GM08714 (cell line): ENCODE data around the gene RASGRF2.

Source experiments
- H3K4me3 ChIP-seq: fragments of 200-500 bp; sonication (Bioruptor generic); 2 replicates; pipeline ENCODE4 v1.5.1; 2014; ENCODE audit warnings: mild to moderate bottlenecking, low read length, inconsistent platforms
- ZNF274 ChIP-seq: IDR thresholded peaks from 2 replicates; pipeline ENCODE4 v1.6.1; 2012; ENCODE audit warnings: mild to moderate bottlenecking, low read depth, low read length

The RASGRF2 gene

GRCh38 chr5:80986382-80986781 is 26.2 kb downstream of the RASGRF2 start:
- no peak overlapping the region for H3K4me3 ChIP-seq
- TF ChIP-seq ZNF274 = no peak

DNA sequence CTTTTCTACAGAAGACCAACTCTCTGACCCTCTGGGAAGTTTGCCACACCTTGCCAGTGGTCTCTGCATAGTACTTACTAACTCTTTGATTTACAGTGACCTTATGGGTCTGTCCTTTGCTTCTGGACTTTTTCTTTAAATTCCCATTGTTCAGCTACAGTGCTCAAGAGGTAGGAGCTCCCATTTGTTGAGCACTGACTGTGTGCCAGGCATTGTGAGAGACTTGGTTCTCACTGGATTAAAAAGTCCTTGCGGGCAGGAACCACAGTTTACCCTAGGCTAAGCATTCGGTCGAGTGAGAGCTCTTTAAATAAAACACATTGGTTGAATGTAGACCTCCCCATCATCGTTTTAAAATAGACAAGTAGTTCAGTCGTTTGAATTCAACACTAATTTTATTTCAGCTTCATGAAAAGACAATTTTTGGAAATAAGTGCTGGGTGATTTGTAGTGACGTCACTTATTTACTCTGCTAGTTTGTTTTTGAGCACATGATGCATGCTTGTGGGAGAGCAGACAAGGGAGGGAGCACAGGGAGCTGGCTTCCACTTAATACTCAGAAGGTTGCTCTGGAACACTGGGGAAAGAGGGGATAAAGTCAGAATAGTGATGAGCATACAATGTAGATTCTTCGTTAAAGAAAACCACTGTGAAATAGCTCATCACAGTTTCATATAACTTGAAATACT is 27.1 kb downstream of the RASGRF2 start:
- no peak for TF ChIP-seq ZNF274
- H3K4me3 ChIP-seq = no peak overlapping the region

DNA sequence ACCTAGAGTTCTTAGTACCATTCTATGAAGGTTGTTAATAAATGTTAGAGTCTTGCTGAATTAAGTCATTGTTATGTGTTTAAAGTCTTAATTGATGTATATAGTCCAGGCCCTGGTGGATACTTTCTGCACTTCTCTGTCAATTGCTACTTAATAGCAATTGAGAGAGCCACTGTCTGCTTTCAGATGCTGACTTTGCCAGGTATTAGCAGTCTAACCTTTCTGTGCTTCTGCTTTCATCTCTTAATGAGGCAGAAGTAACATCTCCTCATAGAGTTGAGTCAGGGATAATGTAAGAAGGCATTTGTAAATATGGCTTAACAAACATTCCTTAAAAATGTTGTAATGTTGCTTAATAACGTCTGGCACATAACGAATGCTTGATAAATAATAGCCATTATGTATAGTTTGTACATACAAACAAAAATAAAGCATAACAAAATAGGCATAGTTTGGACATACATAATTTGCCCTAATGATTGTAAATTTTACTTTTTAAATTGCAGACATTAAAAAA is 28.3 kb downstream of the RASGRF2 start:
- TF ChIP-seq ZNF274 = no peak
- H3K4me3 ChIP-seq = no peak overlapping the region

DNA sequence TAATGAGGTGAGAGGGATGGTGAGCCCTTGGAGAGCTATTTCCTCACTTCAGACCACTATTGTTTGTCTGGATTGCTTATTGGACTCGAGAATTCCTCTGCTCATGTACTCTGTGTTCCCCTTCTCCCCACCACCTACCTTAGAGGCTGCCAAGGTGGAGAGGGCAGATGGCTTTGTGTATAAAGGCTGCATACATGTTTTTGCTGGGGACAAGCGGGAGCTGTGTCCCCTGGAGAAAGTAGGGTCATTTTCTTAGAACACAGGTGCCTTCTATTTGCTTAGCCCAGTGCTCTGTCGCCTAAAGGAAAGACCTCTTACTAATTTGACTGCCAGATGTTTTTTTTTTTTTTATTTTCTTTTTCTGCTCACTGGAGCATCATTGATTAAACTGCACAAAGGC is 29.7 kb downstream of the RASGRF2 start:
- no peak for TF ChIP-seq ZNF274
- no peak overlapping the region for H3K4me3 ChIP-seq

DNA sequence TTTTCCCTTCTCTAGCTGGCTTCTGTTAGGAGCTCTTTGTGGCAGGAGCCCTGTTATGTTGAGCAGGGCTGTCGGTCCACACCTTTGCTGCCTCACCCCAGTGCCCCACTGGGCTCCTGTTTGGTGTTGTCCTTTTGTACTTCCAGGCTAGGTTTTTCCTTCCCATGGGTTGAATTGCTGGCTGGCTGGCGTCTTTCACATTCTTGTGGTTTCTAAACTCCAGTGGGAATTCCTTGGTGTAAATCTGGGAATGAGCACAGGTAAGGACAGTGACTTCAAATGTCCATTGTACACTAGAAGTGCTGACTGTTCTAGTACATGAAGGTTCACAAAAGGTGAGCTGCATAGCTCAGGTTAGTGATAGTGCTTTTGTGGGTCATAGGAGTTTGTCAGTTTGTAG is 30.4 kb downstream of the RASGRF2 start:
- no peak for TF ChIP-seq ZNF274
- H3K4me3 ChIP-seq = no peak overlapping the region

DNA sequence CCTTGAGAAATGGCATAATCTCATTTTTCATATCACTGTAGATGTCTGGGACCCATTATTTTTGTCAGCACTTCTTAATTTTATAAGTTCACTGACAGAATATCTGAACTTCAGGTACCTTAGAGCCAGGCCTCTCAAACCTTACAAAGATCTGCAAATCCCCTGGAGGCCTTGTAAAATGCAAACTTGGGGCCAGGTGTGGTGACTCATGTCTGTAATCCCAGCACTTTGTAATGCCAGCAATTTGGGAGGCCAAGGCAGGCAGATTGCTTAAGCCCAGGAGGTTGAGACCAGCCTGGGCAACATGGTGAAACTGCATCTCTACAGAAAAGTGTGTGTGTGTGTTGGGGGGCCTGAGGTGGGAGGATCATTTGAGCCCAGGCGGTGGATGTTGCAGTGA is 30.8 kb downstream of the RASGRF2 start:
- no peak overlapping the region for H3K4me3 ChIP-seq
- no peak for TF ChIP-seq ZNF274

DNA sequence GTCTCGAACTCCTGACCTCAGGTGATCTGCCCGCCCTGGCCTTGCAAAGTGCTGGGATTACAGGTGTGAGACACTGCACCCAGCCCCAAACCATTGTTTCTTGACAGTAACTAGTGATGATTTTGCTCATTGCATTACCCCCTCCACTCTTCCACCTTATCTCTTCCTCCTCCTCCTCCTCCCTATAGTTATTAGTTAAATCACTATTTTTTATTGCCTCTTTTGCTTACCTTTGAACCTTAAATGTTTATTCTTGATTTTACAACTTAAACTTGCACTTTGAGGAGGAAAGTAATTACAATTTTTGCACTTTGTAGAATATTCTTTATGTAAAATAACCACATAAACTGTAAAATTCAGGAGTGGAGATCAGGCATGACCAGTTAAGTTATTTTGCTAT is 35.7 kb downstream of the RASGRF2 start:
- no peak for TF ChIP-seq ZNF274

DNA sequence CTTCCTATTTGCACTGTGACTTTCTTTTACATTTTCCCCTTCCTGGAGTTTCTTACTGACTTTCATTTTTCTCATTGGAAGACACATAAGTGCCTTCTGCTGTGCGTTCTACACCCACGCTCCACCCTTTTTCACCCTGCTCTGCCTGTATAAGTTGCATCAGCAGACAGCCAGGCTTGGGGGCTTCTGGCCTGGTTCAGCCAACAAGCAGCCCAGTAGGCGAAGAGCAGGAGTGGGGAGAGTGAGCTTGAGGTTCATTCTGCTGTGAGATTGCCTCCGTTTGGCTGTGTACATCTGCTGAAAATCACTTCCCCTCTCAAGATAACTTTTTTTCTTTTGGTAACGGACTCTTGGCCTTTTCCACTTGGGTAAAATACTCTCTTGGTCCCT is 38.4 kb downstream of the RASGRF2 start:
- no peak overlapping the region for H3K4me3 ChIP-seq
- TF ChIP-seq ZNF274 = no peak

More for the DNA sequence above, 35.7 kb downstream of the RASGRF2 start:
- H3K4me3 ChIP-seq = no peak overlapping the region

GRCh38 chr5:81003811-81004386 is 43.7 kb downstream of the RASGRF2 start:
- TF ChIP-seq ZNF274 = no peak

GRCh38 chr5:81005708-81006107 is 45.5 kb downstream of the RASGRF2 start:
- H3K4me3 ChIP-seq = no peak overlapping the region
- no peak for TF ChIP-seq ZNF274

More at GRCh38 chr5:81003811-81004386, 43.7 kb downstream of the RASGRF2 start:
- no peak overlapping the region for H3K4me3 ChIP-seq

DNA sequence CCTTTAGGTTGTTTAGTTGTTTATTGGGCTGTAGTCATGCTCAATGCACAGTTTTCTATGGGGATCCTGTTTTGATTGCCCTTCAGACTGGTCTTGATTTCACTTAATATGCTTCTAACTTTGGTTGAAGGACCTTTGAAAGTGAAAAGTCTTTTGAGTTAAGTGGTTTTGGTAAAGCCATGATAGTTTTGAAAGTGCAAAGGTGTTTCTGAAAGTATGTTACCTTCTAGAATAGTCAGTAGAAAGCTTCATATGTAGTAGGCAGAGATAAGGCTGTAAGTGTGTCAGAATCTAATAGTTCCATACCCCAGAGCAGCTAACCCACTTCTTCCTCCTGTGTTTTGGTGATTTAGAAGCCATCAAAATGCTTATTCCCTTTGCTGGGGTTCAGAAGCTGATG is 46.1 kb downstream of the RASGRF2 start:
- no peak overlapping the region for H3K4me3 ChIP-seq

DNA sequence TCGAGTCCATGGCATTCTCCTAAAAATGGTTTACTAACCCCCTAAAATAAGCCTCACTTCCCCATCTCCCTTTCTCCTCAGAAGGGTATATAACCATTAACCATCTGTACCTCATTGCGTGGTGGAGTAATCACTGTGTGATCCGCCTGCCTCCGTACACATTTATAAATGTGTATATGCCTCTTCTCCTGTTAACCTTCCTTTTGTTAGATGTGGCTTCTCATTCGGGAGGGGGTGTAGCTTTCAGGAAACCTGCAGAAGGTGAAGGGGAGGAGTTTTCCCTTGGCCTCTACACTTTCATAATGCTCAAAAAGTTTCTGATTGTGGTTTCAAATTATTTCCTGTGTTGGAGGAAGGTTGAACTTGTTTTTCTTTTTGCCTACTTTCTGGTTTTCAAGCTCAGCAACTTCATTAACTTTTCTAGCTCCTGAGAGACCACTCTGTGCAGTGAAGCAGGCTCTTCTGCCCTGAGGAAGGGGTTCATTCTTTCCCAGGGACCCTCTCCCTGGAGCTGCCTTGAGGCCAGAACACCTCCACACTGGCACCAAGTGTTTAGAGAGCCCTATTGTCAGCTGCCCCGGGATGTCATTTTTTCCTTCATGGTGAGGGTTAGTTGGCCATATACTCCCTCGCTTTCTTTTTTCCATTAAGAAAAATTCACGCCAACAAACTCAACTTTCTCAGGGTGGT is 46.9 kb downstream of the RASGRF2 start:
- TF ChIP-seq ZNF274 = no peak
- no peak overlapping the region for H3K4me3 ChIP-seq

More for the DNA sequence above, 46.1 kb downstream of the RASGRF2 start:
- TF ChIP-seq ZNF274 = no peak

GRCh38 chr5:81007637-81008027 is 47.5 kb downstream of the RASGRF2 start:
- H3K4me3 ChIP-seq = no peak overlapping the region
- no peak for TF ChIP-seq ZNF274

- no peak for TF ChIP-seq ZNF274
- no peak overlapping the region for H3K4me3 ChIP-seq
Observed at GRCh38 chr5:81010336-81011169, 50.4 kb downstream of the RASGRF2 start.
